ENCODE measurements around the gene PYCARD. TPM values are rescaled to one million over a fixed set of nuclear protein-coding genes. Genes with fewer than 3 reads are reported as not detected.
"Not testable (repeated sequence)": the region's sequence is repeated elsewhere in the genome, so short reads cannot be mapped to it uniquely, and the experiment has no call there.

Gene PYCARD
- total RNA-seq, 1 donor from 2014 or later: 4.6 TPM

- Mint-ChIP-seq H3K4me3 (ENCODE audit: low read depth) (no peak overlapping the region), H3K27ac (no peak overlapping the region), H3K27me3 (peaks cover 7% of the 10 kb centered on the region), H3K4me1 (ENCODE audit: low read depth) (no peaks in the 10 kb centered on the region), H3K36me3 (ENCODE audit: insufficient read depth) (no peaks in the 10 kb centered on the region), H3K9me3 (ENCODE audit: low read depth) (peaks cover 3% of the 10 kb centered on the region)
- no peak for TF ChIP-seq CTCF (IDR thresholded peaks at IDR 0.05; ENCODE audit: unreplicated experiment)
- DNase-seq (ENCODE audit: low spot score, unreplicated experiment): no peak
These were observed 43.7 kb upstream of the PYCARD start for GRCh38 chr16:31246296-31246695.

- not testable (repeated sequence) for H3K4me1 Mint-ChIP-seq (ENCODE audit: low read depth); H3K27ac Mint-ChIP-seq; H3K9me3 Mint-ChIP-seq (ENCODE audit: low read depth); H3K4me3 Mint-ChIP-seq (ENCODE audit: low read depth); H3K27me3 Mint-ChIP-seq; DNase-seq (ENCODE audit: low spot score, unreplicated experiment); H3K36me3 Mint-ChIP-seq (ENCODE audit: insufficient read depth)
These were observed 43.0 kb upstream of the PYCARD start for GRCh38 chr16:31245598-31245997.

GRCh38 chr16:31243734-31244670, 41.4 kb upstream of the PYCARD start:
- no peak overlapping the region for H3K27ac Mint-ChIP-seq
- H3K36me3 Mint-ChIP-seq (ENCODE audit: insufficient read depth): no peaks in the 10 kb centered on the region
- no peak overlapping the region for H3K4me3 Mint-ChIP-seq (ENCODE audit: low read depth)
- no peak for DNase-seq (ENCODE audit: low spot score, unreplicated experiment)
- peaks cover 3% of the 10 kb centered on the region for H3K9me3 Mint-ChIP-seq (ENCODE audit: low read depth)
- no peak for TF ChIP-seq CTCF (IDR thresholded peaks at IDR 0.05; ENCODE audit: unreplicated experiment)
- no peaks in the 10 kb centered on the region for H3K4me1 Mint-ChIP-seq (ENCODE audit: low read depth)
- peaks cover 7% of the 10 kb centered on the region for H3K27me3 Mint-ChIP-seq

GRCh38 chr16:31242206-31242605, 39.6 kb upstream of the PYCARD start:
- no peak for TF ChIP-seq CTCF (IDR thresholded peaks at IDR 0.05; ENCODE audit: unreplicated experiment)
- Mint-ChIP-seq H3K9me3 (ENCODE audit: low read depth) (peaks cover 3% of the 10 kb centered on the region), H3K4me1 (ENCODE audit: low read depth) (no peaks in the 10 kb centered on the region), H3K27ac (no peak overlapping the region), H3K27me3 (peaks cover 7% of the 10 kb centered on the region), H3K36me3 (ENCODE audit: insufficient read depth) (no peaks in the 10 kb centered on the region), H3K4me3 (ENCODE audit: low read depth) (no peak overlapping the region)
- no peak for DNase-seq (ENCODE audit: low spot score, unreplicated experiment)

- Mint-ChIP-seq H3K4me1 (ENCODE audit: low read depth) (no peaks in the 10 kb centered on the region), H3K36me3 (ENCODE audit: insufficient read depth) (no peaks in the 10 kb centered on the region), H3K9me3 (ENCODE audit: low read depth) (peaks cover 7% of the 10 kb centered on the region), H3K4me3 (ENCODE audit: low read depth) (no peak overlapping the region), H3K27me3 (no peaks in the 10 kb centered on the region), H3K27ac (no peak overlapping the region)
- no peak for DNase-seq (ENCODE audit: low spot score, unreplicated experiment)
- no peak for TF ChIP-seq CTCF (IDR thresholded peaks at IDR 0.05; ENCODE audit: unreplicated experiment)
These were observed 35.5 kb upstream of the PYCARD start for GRCh38 chr16:31238041-31238440.

- TF ChIP-seq CTCF (IDR thresholded peaks at IDR 0.05; ENCODE audit: unreplicated experiment): no peak
- H3K36me3 Mint-ChIP-seq (ENCODE audit: insufficient read depth): peaks cover 3% of the 10 kb centered on the region
- H3K4me1 Mint-ChIP-seq (ENCODE audit: low read depth): peaks cover 6% of the 10 kb centered on the region
- DNase-seq (ENCODE audit: low spot score, unreplicated experiment): no peak
- no peak overlapping the region for H3K4me3 Mint-ChIP-seq (ENCODE audit: low read depth)
- no peaks in the 10 kb centered on the region for H3K27me3 Mint-ChIP-seq
- peak overlapping the region; percentile 10 for H3K27ac Mint-ChIP-seq
- peaks cover 7% of the 10 kb centered on the region for H3K9me3 Mint-ChIP-seq (ENCODE audit: low read depth)
These were observed 26.9 kb upstream of the PYCARD start for GRCh38 chr16:31229501-31229900.
